HCT116 (cell line): Measurements from ENCODE around the gene KRT82.

ENCODE experiments used
- CBX3 ChIP-seq: IDR thresholded peaks from 2 replicates; pipeline ENCODE4 v1.6.1; 2012; ENCODE audit warnings: low read depth
- CTCF ChIP-seq, 3 experiments: fragments of 200-600 bp in 1 of 3; sonication (generic) in 1 of 3; IDR thresholded peaks in 2 of 3; conservative IDR thresholded peaks in 1 of 3; 2 replicates each; pipeline ENCODE4 v1.5.1; 2012 to 2017; ENCODE audit warnings: low read depth in 2 of 3, low read length in 2 of 3, antibody characterized with exemption in 1 of 3, borderline replicate concordance in 1 of 3, control low read depth in 1 of 3, mild to moderate bottlenecking in 1 of 3, mixed read lengths in 1 of 3, mixed run types in 1 of 3, moderate library complexity in 1 of 3; ENCODE audit not compliant: insufficient read depth in 1 of 3
- EGR1 ChIP-seq: IDR thresholded peaks from 2 replicates; pipeline ENCODE4 v1.6.1; 2012; ENCODE audit warnings: low read depth
- ZFX ChIP-seq: fragments of 450-650 bp; IDR thresholded peaks from 2 replicates; pipeline ENCODE4 v1.6.1; 2017

DNA sequence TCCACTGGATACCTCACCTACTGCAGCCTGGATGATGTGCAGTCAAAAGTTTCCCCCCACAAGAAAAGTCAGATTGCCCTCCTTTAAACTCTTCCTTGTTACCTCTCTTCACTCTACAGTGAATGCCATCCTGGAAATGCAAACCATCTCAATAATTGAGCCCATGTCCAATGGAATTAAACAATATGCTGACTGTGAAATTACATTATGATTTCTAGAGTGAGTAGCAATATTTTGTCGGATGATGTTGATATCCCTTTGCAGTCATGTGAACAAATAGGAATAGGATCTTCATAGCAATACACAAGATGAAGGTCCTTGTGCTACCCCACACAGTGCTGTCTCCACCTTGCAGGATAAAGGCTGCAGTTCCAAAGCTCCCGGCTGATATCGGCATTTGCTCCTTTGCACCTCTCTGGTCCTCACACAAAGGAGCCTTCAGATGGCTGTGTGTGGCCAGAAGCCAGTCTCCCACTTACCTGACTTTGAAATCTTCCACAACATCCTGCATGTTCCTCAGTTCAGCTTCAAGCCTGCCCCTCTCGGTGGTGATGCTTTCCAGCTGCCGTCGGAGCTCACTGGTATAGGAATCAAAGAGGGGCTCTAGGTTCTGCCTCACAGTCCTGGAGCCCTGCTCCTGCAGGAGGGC is 26.5 kb upstream of the KRT82 start:
- TF ChIP-seq CTCF (IDR thresholded peaks at IDR 0.05 in 2 of 3, conservative IDR thresholded peaks at IDR 0.05 in 1 of 3; ENCODE audit: borderline replicate concordance in 1 of 3, insufficient read depth in 1 of 3, low read depth in 2 of 3, low read length in 2 of 3) (no peak), EGR1 (no peak), ZFX (no peak), CBX3 (no peak)
